RWPE1 (cell line): Measurements from ENCODE around the gene ACTRT2.

Source experiments
- CTCF ChIA-PET: fragments of 350-600 bp; sonication (Branson Sonifier 250); formaldehyde crosslinking; extraction: SDS; loops from one replicate; lab custom pipeline; 2021; lab: Yijun Ruan, JAX
- POLR2A ChIA-PET: fragments of 400-600 bp; formaldehyde crosslinking; extraction: SDS; loops from one replicate; lab custom pipeline; 2020; ENCODE audit warnings: antibody characterized with exemption; ENCODE audit not compliant: low non-redundant PET; lab: Yijun Ruan, JAX
- DNase-seq: peaks from one replicate; pipeline ENCODE4 v3.0.0; 2012; ENCODE audit warnings: low spot score
- H3K27ac ChIP-seq: fragments of 450-650 bp; 2 replicates; pipeline ENCODE4 v1.5.1; 2017
- TF ChIP-seq, protein P1 (sequence below): fragments of 450-650 bp; conservative IDR thresholded peaks from 2 replicates; pipeline ENCODE4 v1.5.1; 2017; ENCODE audit warnings: low read depth, mild to moderate bottlenecking

Gene ACTRT2

DNA sequence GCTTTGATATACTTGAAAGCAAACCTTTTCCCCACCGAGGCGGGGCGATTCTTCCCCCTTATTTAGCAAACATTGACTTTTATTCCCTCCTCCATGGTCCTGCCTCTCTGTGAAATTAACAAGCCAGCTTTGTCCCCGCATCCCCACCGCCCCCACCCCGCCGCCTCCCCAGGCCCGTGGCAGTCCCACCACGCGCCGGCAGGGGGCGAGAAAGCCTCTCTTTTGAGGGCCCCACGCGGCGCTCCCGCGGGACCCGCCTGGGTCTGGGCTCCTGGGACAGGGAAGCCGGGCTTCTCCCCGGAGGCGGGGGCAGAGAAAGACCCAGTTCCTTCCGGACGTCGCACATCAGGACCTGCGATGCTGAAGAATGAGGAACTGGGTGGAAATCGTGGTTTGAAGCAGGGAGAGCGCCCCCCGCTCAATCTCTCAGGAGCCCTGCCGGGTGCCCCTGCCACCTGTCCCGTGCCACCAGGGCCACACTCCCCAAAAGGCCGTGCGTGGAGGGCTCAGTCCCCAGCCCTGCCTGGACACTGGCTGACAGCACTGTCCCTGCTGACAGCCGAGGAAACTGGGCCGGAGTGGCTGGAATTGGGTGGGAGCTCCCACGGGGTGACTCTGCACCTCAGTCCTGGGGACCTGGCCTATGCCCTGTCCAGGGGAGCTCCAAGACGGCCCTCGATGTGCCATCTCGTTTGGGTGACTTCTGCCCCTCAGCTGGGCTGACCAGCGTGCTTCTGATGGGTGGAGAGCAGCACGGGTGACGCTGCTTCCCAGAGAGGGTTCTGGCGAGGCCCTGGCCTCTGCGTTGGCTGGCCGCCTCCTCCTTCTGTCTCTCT lies 8.6 kb upstream of the ACTRT2 start:
- peak; percentile 26 for DNase-seq
- CTCF ChIA-PET = interaction anchor here (0.9 to 1.1 kb wide), 2 partner anchors 398 to 412 kb away, joined by 3 to 5 read pairs; no protein-coding TSS in a partner anchor
- H3K27ac ChIP-seq = no peak overlapping the region
- POLR2A ChIA-PET = no interaction called here
- TF ChIP-seq, protein P1, sequence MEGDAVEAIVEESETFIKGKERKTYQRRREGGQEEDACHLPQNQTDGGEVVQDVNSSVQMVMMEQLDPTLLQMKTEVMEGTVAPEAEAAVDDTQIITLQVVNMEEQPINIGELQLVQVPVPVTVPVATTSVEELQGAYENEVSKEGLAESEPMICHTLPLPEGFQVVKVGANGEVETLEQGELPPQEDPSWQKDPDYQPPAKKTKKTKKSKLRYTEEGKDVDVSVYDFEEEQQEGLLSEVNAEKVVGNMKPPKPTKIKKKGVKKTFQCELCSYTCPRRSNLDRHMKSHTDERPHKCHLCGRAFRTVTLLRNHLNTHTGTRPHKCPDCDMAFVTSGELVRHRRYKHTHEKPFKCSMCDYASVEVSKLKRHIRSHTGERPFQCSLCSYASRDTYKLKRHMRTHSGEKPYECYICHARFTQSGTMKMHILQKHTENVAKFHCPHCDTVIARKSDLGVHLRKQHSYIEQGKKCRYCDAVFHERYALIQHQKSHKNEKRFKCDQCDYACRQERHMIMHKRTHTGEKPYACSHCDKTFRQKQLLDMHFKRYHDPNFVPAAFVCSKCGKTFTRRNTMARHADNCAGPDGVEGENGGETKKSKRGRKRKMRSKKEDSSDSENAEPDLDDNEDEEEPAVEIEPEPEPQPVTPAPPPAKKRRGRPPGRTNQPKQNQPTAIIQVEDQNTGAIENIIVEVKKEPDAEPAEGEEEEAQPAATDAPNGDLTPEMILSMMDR = peak; percentile 50

DNA sequence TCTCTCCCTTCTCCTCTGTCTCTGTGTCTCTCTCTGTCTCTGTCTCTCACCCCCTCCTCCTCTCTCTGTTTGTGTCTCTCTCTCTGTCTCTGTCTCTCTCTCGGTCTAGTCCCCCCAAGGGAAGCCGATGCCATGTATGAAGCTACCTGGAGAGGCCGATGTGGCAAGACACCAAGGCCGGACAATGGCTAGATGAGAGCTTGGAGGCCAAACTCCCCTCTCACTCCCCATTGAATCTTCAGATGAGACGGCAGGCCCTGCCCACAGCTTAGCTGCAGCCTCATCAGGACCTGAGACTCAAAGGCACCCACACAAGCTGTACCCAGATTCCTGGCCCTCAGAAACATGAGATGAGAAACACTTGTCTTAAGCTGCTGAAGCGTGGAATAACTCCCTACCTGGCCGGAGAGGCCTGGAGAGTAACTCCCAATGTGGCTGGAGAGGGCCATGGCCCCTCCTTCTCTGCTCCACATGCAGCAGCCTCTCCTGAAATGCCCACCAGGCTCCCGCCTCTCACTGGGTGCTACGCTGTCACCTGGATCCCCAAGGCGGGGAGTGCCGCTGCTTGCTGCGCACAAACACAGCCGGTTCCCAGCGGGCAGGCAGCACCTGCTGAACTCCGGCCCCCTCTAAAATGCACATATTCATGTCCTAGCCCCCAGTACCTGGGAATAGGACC lies 7.8 kb upstream of the ACTRT2 start:
- TF ChIP-seq, protein P1 = no peak
- CTCF ChIA-PET = interaction anchor here (0.9 to 1.1 kb wide), 2 partner anchors 397 to 411 kb away, joined by 3 to 5 read pairs; no protein-coding TSS in a partner anchor
- POLR2A ChIA-PET = no interaction called here
- H3K27ac ChIP-seq = no peak overlapping the region
- no peak for DNase-seq

DNA sequence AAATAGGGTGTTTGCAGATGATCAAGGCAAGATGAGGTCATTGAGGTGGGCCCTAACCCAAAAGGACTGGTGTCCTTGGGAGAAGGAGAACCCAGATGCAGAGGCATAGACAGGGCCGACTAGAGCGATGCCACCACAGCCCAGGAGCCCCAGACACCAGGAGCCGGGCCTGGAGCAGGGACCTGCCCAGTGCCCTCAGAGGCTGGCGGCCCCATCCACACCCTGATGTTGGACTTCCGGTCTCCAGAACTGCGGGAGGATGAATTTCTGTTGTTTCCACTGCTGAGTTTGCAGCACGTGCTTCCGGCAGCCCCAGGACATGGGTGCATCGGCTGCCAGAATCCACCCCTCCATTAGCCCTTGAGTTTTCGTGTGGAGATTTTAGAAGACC lies 7.2 kb upstream of the ACTRT2 start:
- CTCF ChIA-PET = no interaction called here
- POLR2A ChIA-PET = no interaction called here
- no peak overlapping the region for H3K27ac ChIP-seq
- no peak for DNase-seq
- TF ChIP-seq, protein P1 = no peak

DNA sequence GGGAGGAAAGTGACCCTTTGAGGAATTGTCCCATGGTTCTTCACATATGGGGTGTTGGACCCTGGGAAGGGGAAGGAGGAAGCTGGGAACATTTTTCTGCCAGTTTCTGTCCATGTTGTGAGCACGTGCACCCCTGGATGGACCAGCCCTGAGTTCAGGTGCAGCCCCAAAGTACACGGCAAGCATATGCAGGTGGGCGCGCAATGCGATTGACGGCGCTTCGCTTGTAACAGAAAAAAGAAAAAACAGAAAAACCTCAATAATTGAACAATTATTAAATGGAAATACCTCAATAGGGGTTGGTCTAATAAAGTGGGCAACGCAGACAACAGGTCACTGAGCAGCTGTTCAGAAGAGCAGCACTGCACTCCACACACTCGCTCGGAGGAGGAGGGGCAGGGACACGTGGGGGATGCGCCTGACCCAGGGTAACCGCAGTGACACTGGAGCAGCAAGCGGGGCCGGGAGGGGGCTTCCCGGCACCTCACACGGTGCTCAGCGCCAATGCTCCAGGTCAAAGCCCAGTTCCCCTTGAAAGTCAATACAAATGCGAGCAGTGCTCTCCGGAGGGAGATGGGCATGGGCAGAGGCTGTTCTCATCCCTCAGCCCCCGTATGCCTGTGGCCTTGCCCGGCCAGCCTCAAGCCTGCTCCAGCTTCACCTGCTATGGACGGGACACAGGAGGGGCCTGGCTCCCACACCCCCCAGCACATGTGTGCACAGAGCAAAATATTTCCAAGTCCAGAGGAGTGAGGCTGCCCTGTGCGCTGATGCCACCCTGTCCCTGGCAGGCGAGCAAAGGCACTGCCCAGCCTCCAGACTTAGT lies 6.6 kb upstream of the ACTRT2 start:
- no peak for DNase-seq
- POLR2A ChIA-PET = no interaction called here
- TF ChIP-seq, protein P1 = no peak
- CTCF ChIA-PET = no interaction called here
- no peak overlapping the region for H3K27ac ChIP-seq

DNA sequence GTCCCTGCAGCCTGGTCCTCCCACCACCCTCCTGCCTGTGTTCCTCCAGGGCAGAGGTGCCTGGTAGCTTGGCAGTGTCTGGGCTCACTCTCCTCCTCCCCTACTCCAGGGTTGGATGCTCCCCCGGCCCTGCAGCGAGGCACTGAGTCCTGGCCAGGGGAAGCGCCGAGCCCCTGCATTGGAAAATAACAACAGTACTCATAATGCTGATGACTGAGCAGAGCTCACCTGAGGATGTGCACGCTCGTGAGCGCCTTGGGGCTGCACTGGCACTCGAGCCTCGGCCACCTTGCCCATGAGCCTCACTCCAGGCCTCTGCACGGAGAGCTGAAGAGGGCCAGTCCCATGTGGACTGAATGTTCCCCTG lies 6.0 kb upstream of the ACTRT2 start:
- no peak overlapping the region for H3K27ac ChIP-seq
- TF ChIP-seq, protein P1 = no peak
- ChIA-PET CTCF (no interaction called here), POLR2A (no interaction called here)
- no peak for DNase-seq

DNA sequence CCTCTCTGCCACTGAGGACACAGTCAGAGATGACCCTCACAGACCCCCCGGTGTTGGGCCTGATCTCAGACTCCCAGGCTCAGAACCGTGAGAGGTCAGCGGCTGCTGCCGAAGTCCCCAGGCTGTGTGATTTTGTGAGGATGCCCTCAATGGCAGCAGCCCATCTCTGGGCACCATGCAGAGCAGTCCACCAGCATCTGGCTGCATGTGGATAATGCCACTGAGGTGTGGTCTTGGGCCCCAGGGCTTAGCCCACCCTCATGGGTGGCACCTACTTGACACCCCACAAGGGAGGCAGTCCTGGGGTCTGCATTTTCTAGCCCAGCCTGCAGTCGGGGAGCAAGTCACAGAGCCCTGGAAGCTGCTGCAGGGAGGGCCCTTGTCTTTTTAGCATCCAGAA lies 5.5 kb upstream of the ACTRT2 start:
- no peak overlapping the region for H3K27ac ChIP-seq
- TF ChIP-seq, protein P1 = no peak
- no peak for DNase-seq
- POLR2A ChIA-PET = no interaction called here
- CTCF ChIA-PET = no interaction called here
